AG20443 (cell line): Measurements from ENCODE around the gene HLCS.

Experiments
- DNase-seq: peaks from one replicate; pipeline ENCODE4 v3.0.0; 2012; ENCODE audit warnings: low spot score, mixed read lengths

Gene HLCS

DNA sequence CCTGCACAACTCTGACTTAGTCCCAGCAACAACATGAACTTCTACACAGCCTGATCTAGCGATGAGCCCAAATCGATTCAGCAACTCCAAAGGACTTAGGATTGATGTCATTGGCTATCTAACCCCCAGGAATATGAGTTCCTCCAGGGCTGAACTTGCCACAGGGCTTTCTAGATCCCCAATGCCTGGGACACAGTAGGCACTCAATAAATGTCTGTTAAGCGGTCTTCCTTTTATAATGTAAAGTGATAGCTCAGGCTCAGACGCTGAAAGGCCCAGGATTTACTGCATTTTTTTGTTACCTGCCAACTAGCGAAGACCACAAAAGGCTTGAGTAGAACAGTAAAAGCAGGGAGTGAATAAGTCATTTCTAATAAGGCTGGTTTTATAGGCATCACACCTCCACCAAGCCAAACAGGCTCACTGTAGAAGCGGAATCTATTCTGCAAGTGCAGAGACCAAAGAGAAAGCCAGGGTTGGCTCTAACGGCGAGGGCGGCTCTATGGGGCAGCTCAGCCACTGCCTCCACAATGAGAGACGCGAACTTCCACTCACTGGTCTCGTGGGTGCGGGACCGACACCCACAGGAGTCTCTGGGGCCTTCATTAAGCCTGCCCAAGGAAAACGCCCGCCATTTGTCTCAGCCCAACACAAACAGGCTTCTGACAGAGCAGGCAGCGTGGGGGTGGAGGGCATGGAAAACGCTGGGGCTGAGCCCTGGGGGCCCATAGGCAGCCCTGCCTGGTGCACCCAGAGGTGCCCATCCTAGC lies 52.0 kb downstream of the HLCS start:
- no peak for DNase-seq

GRCh38 chr21:36913247-36914169 lies 53.0 kb downstream of the HLCS start:
- no peak for DNase-seq

DNA sequence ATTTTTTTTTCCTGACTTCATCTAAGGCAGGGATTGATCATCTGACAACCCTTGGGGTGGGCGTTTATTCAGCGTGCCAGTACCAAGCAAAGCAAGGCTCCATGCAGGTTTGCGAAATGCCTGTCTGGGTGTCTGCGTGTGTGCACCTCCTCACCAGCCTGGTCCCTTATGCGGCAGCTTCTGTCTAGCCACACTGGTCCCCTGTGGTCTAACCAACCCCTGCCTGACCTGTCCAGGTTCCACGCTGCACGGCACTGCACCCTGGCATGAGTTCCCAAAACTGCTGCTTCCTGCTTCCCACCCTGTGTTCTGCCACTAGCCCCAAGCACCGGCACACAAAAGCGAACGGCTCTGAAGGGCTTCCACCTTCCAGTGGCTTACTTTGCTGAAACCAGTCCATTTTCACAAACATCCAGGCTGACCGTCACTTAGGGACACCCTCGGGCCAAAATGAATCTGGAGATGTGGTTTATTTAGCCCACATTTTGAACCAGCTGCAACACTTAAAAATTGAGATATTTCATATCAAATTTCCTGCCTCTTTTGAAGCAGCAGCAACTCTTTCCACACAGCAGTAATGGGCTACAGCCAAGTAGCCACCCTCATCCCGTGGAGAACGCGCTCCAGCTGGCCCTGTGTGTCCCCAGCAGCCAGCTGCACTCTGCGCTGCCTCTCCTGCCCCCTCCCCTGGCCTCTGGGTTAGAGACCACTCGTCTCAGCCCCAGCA lies 55.7 kb downstream of the HLCS start:
- peak; percentile 34 for DNase-seq

GRCh38 chr21:36909901-36910561 lies 56.4 kb downstream of the HLCS start:
- DNase-seq = peak; percentile 80

- no peak for DNase-seq
Observed at GRCh38 chr21:36909423-36909822, 57.0 kb downstream of the HLCS start.

GRCh38 chr21:36908260-36908908 lies 58.1 kb downstream of the HLCS start:
- DNase-seq = no peak

DNA sequence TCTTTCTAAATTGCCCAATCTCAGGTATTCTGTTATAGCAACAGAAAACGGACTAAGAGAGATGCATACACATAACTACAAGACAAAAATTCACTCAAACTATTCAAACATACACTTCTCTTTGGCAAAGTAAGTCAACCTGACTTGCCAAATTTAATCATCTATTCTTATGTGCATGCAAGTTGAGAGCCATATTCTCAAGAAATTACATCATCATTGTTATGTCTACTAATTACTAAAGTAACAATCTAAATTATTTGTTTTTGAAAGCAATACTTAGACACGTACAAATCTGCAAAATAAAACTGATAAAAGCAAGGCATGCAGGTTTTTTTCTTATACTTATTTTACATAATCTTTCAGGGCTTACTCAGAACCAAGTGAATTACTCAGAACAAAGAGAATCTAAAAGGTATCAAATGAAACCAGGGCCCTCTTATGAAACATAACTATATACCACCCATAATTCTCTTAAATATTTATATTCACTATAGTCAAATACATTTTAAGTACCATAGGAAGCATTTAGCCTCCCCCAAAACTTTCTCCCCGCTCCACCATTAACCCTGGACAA lies 62.3 kb downstream of the HLCS start:
- no peak for DNase-seq

- DNase-seq = no peak
Observed at GRCh38 chr21:36902793-36903192, 63.7 kb downstream of the HLCS start.

- no peak for DNase-seq
Observed at GRCh38 chr21:36902331-36902730, 64.1 kb downstream of the HLCS start.

GRCh38 chr21:36901575-36901974 lies 64.9 kb downstream of the HLCS start:
- no peak for DNase-seq

DNA sequence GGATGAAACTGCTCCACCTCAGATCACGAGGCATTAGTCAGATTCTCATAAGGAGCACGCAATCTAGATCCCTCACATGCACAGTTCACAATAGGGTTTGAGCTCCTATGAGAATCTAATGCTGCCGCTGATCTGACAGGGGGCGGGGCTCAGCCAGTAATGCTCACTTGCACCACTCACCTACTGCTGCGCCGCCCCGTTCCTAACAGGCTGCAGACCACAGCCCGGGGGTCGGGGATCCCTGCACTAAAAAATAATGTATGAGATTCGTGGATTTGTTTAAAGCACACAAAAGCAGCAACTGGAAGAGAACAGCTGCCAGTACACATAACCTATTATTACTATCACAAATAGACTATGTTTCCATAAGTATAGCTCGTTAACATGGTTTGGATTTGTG lies 72.9 kb downstream of the HLCS start:
- DNase-seq = no peak

DNA sequence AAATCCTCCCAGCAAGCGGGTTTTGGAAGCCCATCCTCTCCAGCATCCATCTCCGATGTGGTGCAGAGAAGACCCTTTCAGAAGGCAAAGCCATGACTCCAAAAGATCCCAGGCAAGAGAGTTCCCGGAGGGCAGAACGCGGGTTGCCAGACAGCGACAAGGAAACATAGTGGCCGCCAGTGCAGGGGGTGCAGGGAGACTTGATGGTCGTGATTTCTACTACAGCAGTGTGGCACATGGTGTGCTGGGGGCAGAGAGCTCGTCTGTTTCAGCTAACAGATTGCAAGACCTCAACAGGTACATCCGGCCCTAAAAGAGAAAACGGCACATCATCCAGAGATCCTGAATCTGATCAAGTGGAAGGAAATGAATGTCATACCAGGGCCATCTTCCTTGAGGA lies 74.3 kb downstream of the HLCS start:
- DNase-seq = no peak

- no peak for DNase-seq
Observed at GRCh38 chr21:36891692-36892091, 74.8 kb downstream of the HLCS start.

DNA sequence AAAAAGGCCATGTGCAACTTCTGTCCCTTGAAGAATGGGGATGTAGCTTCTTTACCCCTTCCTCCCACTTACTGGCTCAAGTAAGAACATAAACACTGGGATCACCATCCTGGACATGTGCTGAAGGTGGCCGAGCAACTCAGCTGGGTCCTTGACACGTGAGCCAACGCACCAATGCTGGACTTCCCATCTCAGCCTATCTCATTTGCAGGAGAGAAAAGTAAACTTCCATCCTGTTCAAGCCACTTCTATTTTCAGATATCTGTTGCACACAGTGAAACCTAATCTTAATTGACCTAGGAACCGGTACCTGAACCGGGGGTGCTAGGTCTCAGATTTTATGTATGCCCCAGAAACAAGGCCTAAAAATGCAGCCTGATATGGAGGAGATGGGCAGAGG lies 75.3 kb downstream of the HLCS start:
- no peak for DNase-seq

GRCh38 chr21:36890086-36890485 lies 76.4 kb downstream of the HLCS start:
- DNase-seq = no peak

DNA sequence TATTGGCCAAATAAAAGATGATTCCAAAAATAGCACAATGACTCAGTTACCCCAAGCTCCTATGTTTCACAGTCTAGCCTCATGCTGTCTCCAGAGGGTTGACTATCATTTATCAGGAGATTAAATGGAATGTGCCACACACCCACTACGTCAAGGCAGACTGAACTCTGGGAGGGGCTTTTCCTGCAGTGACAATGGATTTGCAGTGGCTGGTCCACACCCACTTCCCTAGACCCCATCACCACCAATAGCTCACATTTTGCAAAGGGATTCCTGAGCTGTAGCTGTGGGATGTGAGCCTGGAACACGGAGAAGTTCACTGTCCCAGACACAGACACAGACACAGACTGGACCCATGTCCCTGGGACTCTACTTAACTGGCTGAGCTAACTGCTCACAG lies 77.1 kb downstream of the HLCS start:
- no peak for DNase-seq

DNA sequence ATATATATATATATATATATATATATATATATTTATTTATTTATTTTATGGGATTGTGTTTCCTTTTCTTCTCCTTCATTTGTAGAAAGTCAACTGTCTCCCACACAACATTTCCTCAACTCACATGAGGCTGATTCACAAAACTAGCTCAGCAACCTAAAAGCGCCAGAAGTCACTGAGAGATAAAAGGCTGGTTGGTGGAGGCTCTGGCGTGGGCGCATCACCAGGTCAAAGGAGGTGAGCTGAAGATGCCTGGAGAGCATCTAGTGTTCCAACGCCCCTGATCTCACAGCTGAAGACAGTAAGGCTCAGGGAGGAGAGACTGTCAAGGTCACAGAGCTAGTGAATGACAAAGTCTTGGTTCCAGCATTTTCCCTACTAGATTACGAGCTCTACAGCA lies 78.0 kb downstream of the HLCS start:
- no peak for DNase-seq

DNA sequence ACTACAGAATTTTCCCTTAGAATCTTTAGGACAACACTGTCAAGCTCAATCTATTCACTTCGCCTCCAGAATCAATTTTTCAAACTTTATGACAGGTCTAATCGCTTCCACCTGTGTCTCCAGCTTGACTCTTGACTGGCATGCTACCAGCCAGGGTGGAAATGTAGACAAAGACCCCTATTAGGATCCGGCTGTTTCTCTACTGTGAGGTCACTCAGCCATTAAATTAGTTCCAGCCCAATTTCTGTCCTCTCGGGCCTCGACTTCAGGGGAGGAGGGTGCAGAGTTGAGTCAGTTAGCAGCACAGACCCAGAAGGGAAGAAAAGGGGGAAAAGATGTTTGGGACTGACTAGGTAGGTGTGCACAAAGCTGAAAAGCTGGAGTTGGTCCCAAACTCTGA lies 78.5 kb downstream of the HLCS start:
- no peak for DNase-seq

DNA sequence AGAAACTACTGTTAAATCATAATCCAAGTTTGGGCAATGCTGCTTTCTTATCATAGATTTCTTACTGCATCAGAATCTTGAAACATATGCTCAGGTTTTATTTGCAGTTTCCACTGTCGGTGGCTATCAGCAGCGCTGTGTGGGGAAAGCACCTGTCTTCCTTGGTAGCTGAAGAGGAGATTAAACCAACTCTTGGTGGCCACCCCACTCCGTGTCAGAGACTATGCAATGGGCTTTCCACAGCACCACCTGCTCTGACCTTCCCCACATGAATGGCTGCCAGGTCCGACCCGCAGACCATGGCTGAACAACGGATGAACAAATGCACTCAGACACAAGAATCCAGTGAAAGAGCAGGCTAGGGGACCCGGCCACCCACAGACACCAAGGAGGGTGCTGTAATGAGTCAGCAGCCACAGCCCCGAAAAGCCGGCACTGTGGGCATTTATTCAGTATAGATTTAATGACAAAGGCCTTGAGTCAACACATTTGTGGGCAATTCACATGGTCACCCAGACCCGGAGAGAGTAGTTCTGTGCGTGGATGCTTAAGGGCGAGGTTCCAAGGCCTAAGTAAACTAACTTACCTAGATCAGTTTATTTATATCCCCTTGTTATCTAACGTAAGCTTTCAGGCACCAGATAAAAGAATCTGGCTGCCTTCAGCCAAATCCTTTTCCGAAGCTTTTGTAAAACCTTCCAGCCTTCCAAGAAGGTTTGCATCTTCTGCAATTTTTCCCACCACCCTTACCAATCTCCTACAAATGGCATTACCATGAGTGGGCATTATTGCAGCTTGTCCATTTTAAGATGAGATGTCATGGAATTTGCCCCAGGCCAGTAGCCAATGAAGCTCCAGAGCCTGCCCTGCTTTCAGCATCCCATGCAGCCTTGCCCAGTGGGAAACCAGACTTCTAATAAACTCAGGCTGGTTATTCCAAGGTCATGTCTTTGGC lies 82.7 kb downstream of the HLCS start:
- DNase-seq = no peak

DNA sequence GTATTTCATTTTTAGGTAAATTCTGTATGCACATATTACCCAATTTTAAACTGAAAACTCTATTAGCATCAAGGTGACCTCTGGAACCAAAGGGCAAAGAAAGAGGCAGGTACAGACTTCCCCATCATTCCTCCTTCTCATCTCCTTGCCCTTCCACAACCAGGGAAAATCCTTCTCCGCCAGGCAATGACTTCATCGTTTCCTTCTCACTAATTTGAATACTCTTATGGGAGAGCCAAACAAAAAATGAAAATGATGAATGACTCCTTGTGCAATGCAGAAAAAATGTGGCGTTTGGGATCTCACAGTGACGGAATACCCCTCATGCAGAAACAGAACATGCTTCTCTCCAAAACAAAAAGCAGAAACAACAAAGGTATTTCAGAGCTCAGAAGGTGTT lies 83.7 kb downstream of the HLCS start:
- no peak for DNase-seq
